ENCODE data around the gene EVPL. TPM values are rescaled to one million over a fixed set of nuclear protein-coding genes. Genes with fewer than 3 reads are reported as not detected.

EVPL gene
- total and polyA plus RNA-seq, 2 donors (not counting 3 experiments of a cell fraction or from before 2014, with no cell fraction given): not detected

DNA sequence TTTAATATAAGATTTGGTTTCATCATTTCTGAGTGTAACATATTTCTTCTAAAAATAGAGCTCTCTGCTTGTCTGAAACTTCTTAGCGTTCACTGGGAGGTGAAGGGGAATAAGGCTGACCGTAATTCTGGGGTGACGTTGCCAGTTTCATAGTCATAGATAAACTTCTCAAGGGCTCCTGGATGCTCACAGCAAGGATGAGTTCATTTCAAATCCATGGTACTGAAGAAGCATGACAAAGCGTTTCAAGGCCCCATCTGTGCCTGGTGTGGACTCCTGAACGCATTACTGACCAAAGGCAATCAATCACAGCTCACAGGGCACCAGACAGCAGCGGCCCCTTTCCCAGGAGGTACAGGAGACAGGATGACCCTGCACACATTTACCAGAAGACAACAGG is 12.0 kb upstream of the EVPL start:
- no peak overlapping the region for H2AFZ ChIP-seq (ENCODE audit: low read depth, low read length)
- peaks cover 22 to 43% of the 10 kb centered on the region in 2 experiments for H3K36me3 ChIP-seq (ENCODE audit: control insufficient read depth in 2 of 2, extremely low read depth in 1 of 2, insufficient read depth in 2 of 2, low read length in 2 of 2)
- ChIA-PET CTCF (interaction anchor here (1.0 to 3.7 kb wide), 2 partner anchors 8 to 25 kb away, joined by 3 to 19 read pairs; no protein-coding TSS in a partner anchor), POLR2A (no interaction called here)
- dilution Hi-C loops (cut with MboI; ENCODE audit: extremely low pct_ligation_motif_present, low sequenced_read_pairs) (no loop called here), intact Hi-C loops (cut with micrococcal nuclease) (no loop called here)
- no peaks in the 10 kb centered on the region for H4K20me1 ChIP-seq (replicated peaks; ENCODE audit: control insufficient read depth, extremely low read depth, insufficient read depth, low read length)
- FAIRE-seq (no peak), DNase-seq (ENCODE audit: low read depth, low spot score) (no peak)
- no peak overlapping the region for H3K4me3 ChIP-seq (replicated peaks in 1 of 3; ENCODE audit: insufficient read depth in 1 of 3, low read depth in 1 of 3, low read length in 3 of 3)
- BruUV-seq (replicated peaks): TSS peak; percentile 68
- no peaks in the 10 kb centered on the region for H3K79me2 ChIP-seq (ENCODE audit: control insufficient read depth, insufficient read depth, low read length)
- H3K27me3 ChIP-seq (ENCODE audit: control insufficient read depth in 2 of 2, insufficient read depth in 2 of 2, low read length in 2 of 2): no peaks in the 10 kb centered on the region
- no peaks in the 10 kb centered on the region for H3K9me3 ChIP-seq (replicated peaks; ENCODE audit: control insufficient read depth, insufficient read depth, low read length)
- no peaks in the 10 kb centered on the region for H3K4me1 ChIP-seq (ENCODE audit: control insufficient read depth, extremely low read depth, insufficient read depth, low read length)
- TF ChIP-seq GATA2 (IDR thresholded peaks at IDR 0.05; ENCODE audit: insufficient read depth, insufficient read length, low read depth, low read length) (no peak), POLR2AphosphoS5 (IDR thresholded peaks at IDR 0.05; ENCODE audit: insufficient read depth, low read depth, low read length) (no peak), JUN (IDR thresholded peaks at IDR 0.05; ENCODE audit: borderline replicate concordance, insufficient read depth, insufficient read length, low read depth) (no peak), POLR2A (IDR thresholded peaks at IDR 0.05; ENCODE audit: low read depth, low read length) (no peak), CTCF (IDR thresholded peaks at IDR 0.05; ENCODE audit: extremely low read depth in 1 of 2, insufficient read depth in 1 of 2, low read depth in 1 of 2, low read length in 2 of 2) (no peak), MYC (IDR thresholded peaks at IDR 0.05; ENCODE audit: low read depth, low read length) (no peak), EZH2 (IDR thresholded peaks at IDR 0.05; ENCODE audit: borderline replicate concordance, low read depth, low read length, severe bottlenecking) (no peak), FOS (IDR thresholded peaks at IDR 0.05; ENCODE audit: borderline replicate concordance, insufficient read depth, low read length) (no peak)
- TF ChIP-seq, protein P1, sequence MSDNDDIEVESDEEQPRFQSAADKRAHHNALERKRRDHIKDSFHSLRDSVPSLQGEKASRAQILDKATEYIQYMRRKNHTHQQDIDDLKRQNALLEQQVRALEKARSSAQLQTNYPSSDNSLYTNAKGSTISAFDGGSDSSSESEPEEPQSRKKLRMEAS (IDR thresholded peaks at IDR 0.05; ENCODE audit: insufficient read depth, insufficient read length): no peak
- no peak overlapping the region for H3K9ac ChIP-seq (replicated peaks; ENCODE audit: extremely low read depth, insufficient read depth, low read length)
- H3K27ac ChIP-seq (ENCODE audit: insufficient read depth, low read depth, low read length): no peak overlapping the region
- no peaks in the 10 kb centered on the region for H3K9me1 ChIP-seq (replicated peaks; ENCODE audit: control insufficient read depth, extremely low read depth, insufficient read depth, low read length)
- no peak overlapping the region for H3K4me2 ChIP-seq (ENCODE audit: insufficient read depth, low read length)
